ENCODE data around the gene ASPHD2. TPM values are rescaled to one million over a fixed set of nuclear protein-coding genes. Genes with fewer than 3 reads are reported as not detected.

Gene ASPHD2
- total and polyA plus RNA-seq, 2 of the 13 experiments (the other 11 are each of a cell fraction or from before 2014, with no cell fraction given): 0.04 TPM

GRCh38 chr22:26460202-26460601, 31.1 kb downstream of the ASPHD2 start:
- POLR2A ChIA-PET: no interaction called here
- Histone ChIP-seq H2AFZ (ENCODE audit: low read length) (no peak overlapping the region), H4K20me1 (ENCODE audit: insufficient read depth, low read length) (peaks cover 6% of the 10 kb centered on the region), H3K27me3 (ENCODE audit: control insufficient read depth in 1 of 2, insufficient read depth in 2 of 2, low read length in 2 of 2) (no peaks in the 10 kb centered on the region), H3K4me3 (replicated peaks in 1 of 3; ENCODE audit: insufficient read depth in 1 of 3, low read depth in 2 of 3, low read length in 3 of 3) (no peak overlapping the region), H3K27ac (ENCODE audit: extremely low read length, insufficient read depth, low read length) (no peak overlapping the region), H3K9me3 (ENCODE audit: low read length) (no peaks in the 10 kb centered on the region), H3K4me1 (ENCODE audit: insufficient read depth, low read length) (peaks cover 16% of the 10 kb centered on the region), H3K36me3 (replicated peaks in 1 of 2; ENCODE audit: control insufficient read depth in 1 of 2, insufficient read depth in 2 of 2, low read length in 2 of 2) (peaks cover 32 to 62% of the 10 kb centered on the region in 2 experiments), H3K4me2 (ENCODE audit: low read depth, low read length) (no peak overlapping the region), H3K9ac (ENCODE audit: insufficient read depth, low read depth, low read length) (no peak overlapping the region), H3K79me2 (ENCODE audit: insufficient read depth, low read length) (no peaks in the 10 kb centered on the region)
- 100% methylated on average over 6 of the region's 6 CpGs for WGBS (ENCODE audit: low lambda C conversion rate)
- DNase-seq (ENCODE audit: low spot score): no peak
- intact Hi-C loops (cut with micrococcal nuclease; ENCODE audit: unreplicated experiment): no loop called here
- in situ Hi-C loops (cut with HindIII; ENCODE audit: extremely low pct_ligation_motif_present, low pct_unique_long_range_greater_than_20kb): loop anchor here (5.0 kb wide), 1 partner anchor 93 kb away; no protein-coding TSS in a partner anchor
- TF ChIP-seq NFYB (CRISPR knock-in tag; IDR thresholded peaks at IDR 0.05): no peak
- no peak for TF ChIP-seq NKX3-1 (CRISPR knock-in tag; IDR thresholded peaks at IDR 0.05)
- TF ChIP-seq RARA (CRISPR knock-in tag; IDR thresholded peaks at IDR 0.05): no peak
- TF ChIP-seq IKZF1 (IDR thresholded peaks at IDR 0.05): no peak
- no peak for TF ChIP-seq THRA (CRISPR knock-in tag; IDR thresholded peaks at IDR 0.05; ENCODE audit: borderline replicate concordance)
- TF ChIP-seq ZNF83 (CRISPR knock-in tag; IDR thresholded peaks at IDR 0.05; ENCODE audit: borderline replicate concordance): no peak
- no peak for TF ChIP-seq CBX2 (IDR thresholded peaks at IDR 0.05; ENCODE audit: low read depth, low read length)
- TF ChIP-seq CBX2 (CRISPR knock-in tag; IDR thresholded peaks at IDR 0.05; ENCODE audit: low read depth): no peak
- TF ChIP-seq ZNF275 (CRISPR knock-in tag; IDR thresholded peaks at IDR 0.05; ENCODE audit: borderline replicate concordance): no peak
- no peak for TF ChIP-seq ZNF782 (CRISPR knock-in tag; IDR thresholded peaks at IDR 0.05; ENCODE audit: borderline replicate concordance)
- no peak for TF ChIP-seq SRSF4 (IDR thresholded peaks at IDR 0.05; ENCODE audit: low read depth, low read length, poor library complexity, severe bottlenecking)
- no peak for TF ChIP-seq ZHX2 (IDR thresholded peaks at IDR 0.05; ENCODE audit: low read depth)
- TF ChIP-seq ZHX2 (CRISPR knock-in tag; IDR thresholded peaks at IDR 0.05; ENCODE audit: borderline replicate concordance): no peak
- TF ChIP-seq DMAP1 (CRISPR knock-in tag; IDR thresholded peaks at IDR 0.05): no peak
- no peak for TF ChIP-seq CEBPB (IDR thresholded peaks at IDR 0.05; ENCODE audit: borderline replicate concordance, low read depth, low read length)
- no TSS peak for BruUV-seq (replicated peaks)
- ATAC-seq: no peak
- FAIRE-seq: no peak
- CTCF ChIA-PET (ENCODE audit: low intra/inter-chr PET ratio, low total read pairs): interaction anchor here (2.5 kb wide), 1 partner anchor 96 kb away, joined by 16 read pairs; no protein-coding TSS in a partner anchor

Measured in HepG2 (cell line).